B cell (primary cell): ENCODE measurements around the gene TMEM120B. TPM values are rescaled to one million over a fixed set of nuclear protein-coding genes. Genes with fewer than 3 reads are reported as not detected.

Source experiments
- ATAC-seq: fragments of 200-7000 bp; cut with Tn5 transposase; one replicate; pipeline ENCODE4 v1.10.0; 2021; ENCODE audit warnings: low read depth, mild to moderate bottlenecking, moderate number of reproducible peaks, moderate library complexity
- CTCF ChIA-PET: fragments of 350-600 bp; sonication (Branson Sonifier 250); formaldehyde crosslinking; loops from one replicate; lab custom pipeline; 2021; ENCODE audit warnings: antibody characterized with exemption, inconsistent platforms; lab: Charles Lee
- POLR2A ChIA-PET: fragments of 350-600 bp; sonication (Branson Sonifier 250); formaldehyde crosslinking; loops from one replicate; lab custom pipeline; 2021; ENCODE audit warnings: antibody characterized with exemption; lab: Charles Lee
- DNase-seq: peaks from one replicate; pipeline ENCODE4 v3.0.0; 2013
- H2AFZ ChIP-seq: 2 replicates; pipeline ENCODE4 v1.6.1; 2012; ENCODE audit warnings: mild to moderate bottlenecking, low read depth, low read length; ENCODE audit not compliant: insufficient read depth, poor library complexity, severe bottlenecking
- H3K27ac ChIP-seq, 2 donors: 1 replicate in 1 of 2; 2 replicates in 1 of 2; pipeline ENCODE4 v1.5.1; 2012 to 2013; ENCODE audit warnings: low read length in 2 of 2, mild to moderate bottlenecking in 2 of 2, moderate library complexity in 1 of 2
- H3K27me3 ChIP-seq, 4 experiments: fragments of 200-600 bp in 1 of 4; sonication (generic) in 1 of 4; replicated peaks in 1 of 4; 1 replicate in 2 of 4; 2 replicates in 2 of 4; pipeline versions ENCODE4 v1.6.1 to v1.7.0; 2013 to 2016; ENCODE audit warnings: low read length in 3 of 4, mild to moderate bottlenecking in 2 of 4, mixed read lengths in 1 of 4, moderate library complexity in 1 of 4; ENCODE audit not compliant: insufficient read depth in 4 of 4, control insufficient read depth in 3 of 4; ENCODE audit errors: control extremely low read depth in 1 of 4
- H3K36me3 ChIP-seq, 2 experiments: replicated peaks in 1 of 2; 1 replicate in 1 of 2; 2 replicates in 1 of 2; pipeline versions ENCODE4 v1.6.1 to v1.7.1; 2013; ENCODE audit warnings: low read length in 1 of 2; ENCODE audit not compliant: insufficient read depth in 2 of 2, control insufficient read depth in 1 of 2; ENCODE audit errors: control extremely low read depth in 1 of 2, extremely low read depth in 1 of 2
- H3K4me1 ChIP-seq, 2 donors: fragments of 200-600 bp in 1 of 2; sonication (generic) in 1 of 2; 1 replicate in 1 of 2; 2 replicates in 1 of 2; pipeline versions ENCODE4 v1.5.1 to v1.6.1; 2013 to 2017; ENCODE audit warnings: low read length in 2 of 2; ENCODE audit not compliant: control insufficient read depth in 2 of 2, insufficient read depth in 2 of 2
- H3K4me2 ChIP-seq: replicated peaks from 2 replicates; pipeline ENCODE3; 2012; ENCODE audit warnings: mild to moderate bottlenecking, low read depth, low read length; ENCODE audit not compliant: poor library complexity, severe bottlenecking
- H3K4me3 ChIP-seq, 5 experiments: fragments of 200-600 bp in 1 of 5; sonication (generic) in 1 of 5; 1 replicate in 3 of 5; 2 replicates in 2 of 5; pipeline versions ENCODE4 v1.5.1 to v1.7.0; 2011 to 2016; ENCODE audit warnings: low read length in 4 of 5, mild to moderate bottlenecking in 4 of 5, low read depth in 2 of 5, control low read depth in 1 of 5, moderate library complexity in 1 of 5; ENCODE audit not compliant: insufficient read depth in 1 of 5; ENCODE audit errors: control extremely low read depth in 1 of 5, extremely low read depth in 1 of 5
- H3K79me2 ChIP-seq: fragments of 200-600 bp; sonication (generic); one replicate; pipeline ENCODE4 v1.6.0; 2016; ENCODE audit warnings: low read length; ENCODE audit not compliant: control insufficient read depth, insufficient read depth
- H3K9ac ChIP-seq: fragments of 200-600 bp; sonication (generic); 2 replicates; pipeline ENCODE4 v1.6.1; 2017; ENCODE audit warnings: mild to moderate bottlenecking, low read length, moderate library complexity
- H3K9me3 ChIP-seq, 3 donors: one replicate each; pipeline versions ENCODE4 v1.6.1 to v1.7.1; 2013; ENCODE audit warnings: low read length in 2 of 3; ENCODE audit not compliant: control insufficient read depth in 2 of 3, insufficient read depth in 1 of 3; ENCODE audit errors: control extremely low read depth in 1 of 3
- H4K20me1 ChIP-seq: 2 replicates; pipeline ENCODE4 v1.6.0; 2012; ENCODE audit warnings: mild to moderate bottlenecking, low read length; ENCODE audit not compliant: insufficient read depth, control insufficient read depth, poor library complexity, severe bottlenecking
- H3K27ac Mint-ChIP-seq: one replicate; pipeline ENCODE4 v1.8.0; 2021; ENCODE audit warnings: mixed read lengths
- H3K27me3 Mint-ChIP-seq: one replicate; pipeline ENCODE4 v1.8.0; 2021; ENCODE audit warnings: mixed read lengths
- H3K4me1 Mint-ChIP-seq: one replicate; pipeline ENCODE4 v1.8.0; 2021; ENCODE audit warnings: mixed read lengths
- H3K4me3 Mint-ChIP-seq: one replicate; pipeline ENCODE4 v1.8.0; 2021; ENCODE audit warnings: mixed read lengths
- H3K9me3 Mint-ChIP-seq: one replicate; pipeline ENCODE4 v1.8.0; 2022; ENCODE audit warnings: mixed read lengths; ENCODE audit not compliant: insufficient read depth
- EZH2 ChIP-seq: IDR thresholded peaks from 2 replicates; pipeline ENCODE4 v1.6.1; 2012; ENCODE audit warnings: borderline replicate concordance, low read depth, mild to moderate bottlenecking, moderate library complexity, low read length; ENCODE audit not compliant: insufficient read depth, poor library complexity, severe bottlenecking
- WGBS: methylation state at CpG from one replicate; pipeline ENCODE4 v1.1.5; 2013; ENCODE audit warnings: missing lambda C conversion rate; ENCODE audit not compliant: insufficient coverage; 5-methylcytosine and 5-hydroxymethylcytosine counted together
- intact Hi-C: fragments of 100-400 bp; cut with micrococcal nuclease; formaldehyde crosslinking; loops from one replicate; pipeline ENCODE4 v1.10.0; 2022
- polyA plus RNA-seq: library from polyadenylated mRNA; depleted of rRNA; stranded (reverse); fragments of >200 nt; gene quantifications from 2 replicates; pipeline ENCODE4 v1.2.3, GENCODE V29; 2012
- total RNA-seq, 2 donors: library from RNA; stranded (reverse); fragments of 120-200 nt in 1 of 2; gene quantifications; 1 replicate in 1 of 2; 2 replicates in 1 of 2; pipeline versions ENCODE4 v1.2.3 to v1.2.4, GENCODE V29; 2013 to 2022
- TF ChIP-seq, protein P1 (sequence below): fragments of 200-600 bp; IDR thresholded peaks from one replicate; pipeline ENCODE4 v1.8.0; 2022; ENCODE audit warnings: antibody characterized with exemption, mild to moderate bottlenecking

The TMEM120B gene
- total and polyA plus RNA-seq, 2 donors (not counting 1 experiment from before 2014, with no cell fraction given) = 9.2 to 9.7 TPM

DNA sequence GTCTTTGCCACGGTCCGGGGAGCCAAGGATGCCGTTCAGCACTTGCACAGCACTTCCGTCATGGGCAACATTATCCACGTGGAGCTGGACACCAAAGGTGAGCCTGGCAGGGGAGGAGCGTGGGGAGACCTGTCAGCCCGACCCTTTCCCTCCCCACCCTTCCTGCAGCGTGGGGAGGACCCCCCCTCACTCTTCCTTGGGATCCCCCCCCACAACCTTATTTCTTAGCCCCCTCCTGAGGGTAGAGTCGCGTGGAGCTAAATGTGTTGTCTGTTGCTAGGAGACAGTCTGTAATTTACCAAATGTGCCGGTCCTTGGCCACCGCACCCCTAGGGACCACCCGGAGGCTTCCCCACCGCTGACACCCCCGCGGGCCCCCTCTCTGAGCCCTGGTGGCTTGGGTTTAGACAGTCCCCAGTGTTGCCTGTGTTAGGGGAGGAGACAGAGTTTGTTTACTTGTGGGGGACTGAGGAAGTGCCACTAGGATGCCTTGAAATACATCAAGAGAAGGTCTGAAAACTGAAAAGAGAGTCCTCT, 93.5 kb downstream of the TMEM120B start:
- peak overlapping the region; percentile 22 to 75 (median 65) for H3K4me3 ChIP-seq
- Mint-ChIP-seq H3K27me3 (no peaks in the 10 kb centered on the region), H3K27ac (peak overlapping the region; percentile 96), H3K4me3 (peak overlapping the region; percentile 97), H3K4me1 (peaks cover 50% of the 10 kb centered on the region), H3K9me3 (no peaks in the 10 kb centered on the region)
- H3K36me3 ChIP-seq = peaks cover 0 to 49% of the 10 kb centered on the region in 2 experiments
- WGBS = 0% methylated on average over 10 of the region's 16 CpGs
- H3K9ac ChIP-seq = peak overlapping the region; percentile 85
- H3K4me1 ChIP-seq = peaks cover 33 to 45% of the 10 kb centered on the region in 2 donors
- ATAC-seq (peak; percentile 16), DNase-seq (peak; percentile 81)
- ChIA-PET POLR2A (interaction anchor here (0.6 to 13.7 kb wide), 8 partner anchors 8 to 340 kb away, joined by 3 to 267 read pairs (median 5); partner anchors contain the start of genes PSMD9, RHOF and TMEM120B), CTCF (interaction anchor here (0.6 to 32.7 kb wide), 6 partner anchors 10 to 269 kb away, joined by 3 to 1947 read pairs (median 3); partner anchors contain the start of genes RHOF and SETD1B)
- TF ChIP-seq, protein P1, sequence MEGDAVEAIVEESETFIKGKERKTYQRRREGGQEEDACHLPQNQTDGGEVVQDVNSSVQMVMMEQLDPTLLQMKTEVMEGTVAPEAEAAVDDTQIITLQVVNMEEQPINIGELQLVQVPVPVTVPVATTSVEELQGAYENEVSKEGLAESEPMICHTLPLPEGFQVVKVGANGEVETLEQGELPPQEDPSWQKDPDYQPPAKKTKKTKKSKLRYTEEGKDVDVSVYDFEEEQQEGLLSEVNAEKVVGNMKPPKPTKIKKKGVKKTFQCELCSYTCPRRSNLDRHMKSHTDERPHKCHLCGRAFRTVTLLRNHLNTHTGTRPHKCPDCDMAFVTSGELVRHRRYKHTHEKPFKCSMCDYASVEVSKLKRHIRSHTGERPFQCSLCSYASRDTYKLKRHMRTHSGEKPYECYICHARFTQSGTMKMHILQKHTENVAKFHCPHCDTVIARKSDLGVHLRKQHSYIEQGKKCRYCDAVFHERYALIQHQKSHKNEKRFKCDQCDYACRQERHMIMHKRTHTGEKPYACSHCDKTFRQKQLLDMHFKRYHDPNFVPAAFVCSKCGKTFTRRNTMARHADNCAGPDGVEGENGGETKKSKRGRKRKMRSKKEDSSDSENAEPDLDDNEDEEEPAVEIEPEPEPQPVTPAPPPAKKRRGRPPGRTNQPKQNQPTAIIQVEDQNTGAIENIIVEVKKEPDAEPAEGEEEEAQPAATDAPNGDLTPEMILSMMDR = no peak
- TF ChIP-seq EZH2 = no peak
- intact Hi-C loops = loop anchor here (10.0 kb wide), 1 partner anchor 699 kb away; the partner anchor contains the start of gene ZCCHC8
- no peak overlapping the region for H2AFZ ChIP-seq
- peaks cover 77% of the 10 kb centered on the region for H3K79me2 ChIP-seq
- no peaks in the 10 kb centered on the region for H3K9me3 ChIP-seq
- peak overlapping the region; percentile 94 for H3K4me2 ChIP-seq
- H3K27me3 ChIP-seq = no peaks in the 10 kb centered on the region
- H3K27ac ChIP-seq = peak overlapping the region; percentile 51 to 71
- peaks cover 42% of the 10 kb centered on the region for H4K20me1 ChIP-seq
